ENCODE data around the gene GRIP1.

DNA sequence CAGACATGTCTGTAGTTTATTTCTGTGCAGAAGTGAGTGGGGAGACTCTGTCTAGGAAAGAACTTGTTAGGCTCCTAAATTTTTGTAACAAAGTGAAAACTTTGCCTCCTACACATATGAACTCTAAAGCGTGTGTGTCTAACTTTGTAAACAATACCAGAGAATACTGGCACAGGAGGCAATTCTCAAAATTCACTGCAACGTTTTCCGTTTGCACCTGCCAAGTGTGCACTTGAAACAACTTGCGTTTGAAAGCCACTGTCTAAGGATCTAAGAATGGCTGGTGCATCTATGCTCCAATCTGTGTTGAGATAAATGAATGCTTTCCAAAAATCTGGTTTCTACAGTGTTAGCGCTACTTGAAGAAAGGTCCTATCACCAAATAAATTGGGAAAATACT, 15.3 kb downstream of the GRIP1 start:
- no peak for TF ChIP-seq POLR2AphosphoS5 (IDR thresholded peaks at IDR 0.05; ENCODE audit: insufficient read depth in 1 of 2, low read depth in 1 of 2)
- TF ChIP-seq, protein P1, sequence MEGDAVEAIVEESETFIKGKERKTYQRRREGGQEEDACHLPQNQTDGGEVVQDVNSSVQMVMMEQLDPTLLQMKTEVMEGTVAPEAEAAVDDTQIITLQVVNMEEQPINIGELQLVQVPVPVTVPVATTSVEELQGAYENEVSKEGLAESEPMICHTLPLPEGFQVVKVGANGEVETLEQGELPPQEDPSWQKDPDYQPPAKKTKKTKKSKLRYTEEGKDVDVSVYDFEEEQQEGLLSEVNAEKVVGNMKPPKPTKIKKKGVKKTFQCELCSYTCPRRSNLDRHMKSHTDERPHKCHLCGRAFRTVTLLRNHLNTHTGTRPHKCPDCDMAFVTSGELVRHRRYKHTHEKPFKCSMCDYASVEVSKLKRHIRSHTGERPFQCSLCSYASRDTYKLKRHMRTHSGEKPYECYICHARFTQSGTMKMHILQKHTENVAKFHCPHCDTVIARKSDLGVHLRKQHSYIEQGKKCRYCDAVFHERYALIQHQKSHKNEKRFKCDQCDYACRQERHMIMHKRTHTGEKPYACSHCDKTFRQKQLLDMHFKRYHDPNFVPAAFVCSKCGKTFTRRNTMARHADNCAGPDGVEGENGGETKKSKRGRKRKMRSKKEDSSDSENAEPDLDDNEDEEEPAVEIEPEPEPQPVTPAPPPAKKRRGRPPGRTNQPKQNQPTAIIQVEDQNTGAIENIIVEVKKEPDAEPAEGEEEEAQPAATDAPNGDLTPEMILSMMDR (IDR thresholded peaks at IDR 0.05), result no peak

Measured in vagina (tissue), 2 donors.